Gastrocnemius medialis (tissue), 4 donors: ENCODE data around the gene DCN. TPM values are rescaled to one million over a fixed set of nuclear protein-coding genes. Genes with fewer than 3 reads are reported as not detected.
A peak's percentile ranks its signal among the peaks of the same experiment; 100 is the strongest.

Source experiments
- ATAC-seq, 2 donors: fragments of 150-250 bp; one replicate each; pipeline ENCODE4 v1.9.1; 2016
- DNase-seq, 2 donors: peaks; one replicate each; pipeline ENCODE4 v3.0.0-alpha.2; 2019
- H3K27ac ChIP-seq, 4 donors: fragments of 200-600 bp; sonication (generic); 1 replicate in 1 of 4; 2 replicates in 3 of 4; pipeline ENCODE4 v1.5.1; 2016 to 2018; ENCODE audit warnings: mild to moderate bottlenecking in 2 of 4, moderate library complexity in 1 of 4
- H3K27me3 ChIP-seq, 3 donors: fragments of 200-600 bp; sonication (generic) in 2 of 3; 1 replicate in 1 of 3; 2 replicates in 2 of 3; pipeline versions ENCODE4 v1.5.1 to v1.6.0; 2016 to 2019; ENCODE audit warnings: mild to moderate bottlenecking in 1 of 3, moderate library complexity in 1 of 3
- H3K36me3 ChIP-seq, 2 donors: fragments of 200-600 bp; sonication (generic) in 1 of 2; one replicate each; pipeline ENCODE4 v1.5.1; 2017 to 2018
- H3K4me1 ChIP-seq, 2 donors: fragments of 200-600 bp; sonication (generic) in 1 of 2; one replicate each; pipeline ENCODE4 v1.5.1; 2016 to 2017; ENCODE audit warnings: mild to moderate bottlenecking in 2 of 2
- H3K4me3 ChIP-seq, 4 donors: fragments of 200-600 bp; sonication (generic) in 3 of 4; 1 replicate in 1 of 4; 2 replicates in 3 of 4; pipeline ENCODE4 v1.5.1; 2016 to 2019; ENCODE audit warnings: mild to moderate bottlenecking in 2 of 4
- H3K9me3 ChIP-seq, 3 donors: fragments of 200-600 bp; sonication (generic) in 2 of 3; 1 replicate in 1 of 3; 2 replicates in 2 of 3; pipeline ENCODE4 v1.5.1; 2016 to 2019
- POLR2A ChIP-seq, 2 donors: fragments of 450-650 bp; IDR thresholded peaks; one replicate each; pipeline ENCODE4 v1.6.1; 2017; ENCODE audit warnings: antibody characterized with exemption in 2 of 2, mild to moderate bottlenecking in 2 of 2, moderate library complexity in 2 of 2
- in situ Hi-C, 4 donors: fragments of 200-750 bp; cut with MboI; loops; one replicate each; pipeline versions ENCODE4 v1.15.0 to v1.8.0; 2017; ENCODE audit warnings: low sequenced_read_pairs in 4 of 4
- intact Hi-C: fragments of 100-400 bp; cut with DNase I; formaldehyde crosslinking; loops from one replicate; pipeline ENCODE4 v1.15.1; 2023; ENCODE audit warnings: low total_unique reads
- total RNA-seq, 4 donors: library from RNA; depleted of rRNA; stranded (reverse); fragments of >200 nt; gene quantifications; one replicate each; pipeline versions ENCODE4 v1.1.0 to v1.2.3, GENCODE V29; 2016
- TF ChIP-seq, protein P1 (sequence below), 5 experiments: fragments of 450-650 bp in 3 of 5; fragments of 200-600 bp in 2 of 5; sonication (generic) in 2 of 5; IDR thresholded peaks in 4 of 5; conservative IDR thresholded peaks in 1 of 5; 1 replicate in 4 of 5; 2 replicates in 1 of 5; pipeline ENCODE4 v1.5.1; 2016 to 2019; ENCODE audit warnings: antibody characterized with exemption in 5 of 5, mild to moderate bottlenecking in 3 of 5, moderate library complexity in 3 of 5

DCN gene
- total RNA-seq, 4 donors from 2014 or later: 346 to 674 (median 611) TPM

- ATAC-seq: peak; percentile 49 to 53
- Histone ChIP-seq H3K36me3 (no peaks in the 10 kb centered on the region), H3K27me3 (no peaks in the 10 kb centered on the region), H3K4me3 (no peak overlapping the region), H3K4me1 (no peaks in the 10 kb centered on the region), H3K27ac (peak overlapping the region; percentile 4 to 43 (median 24)), H3K9me3 (no peaks in the 10 kb centered on the region)
- TF ChIP-seq POLR2A (IDR thresholded peaks at IDR 0.05): no peak
- TF ChIP-seq, protein P1, sequence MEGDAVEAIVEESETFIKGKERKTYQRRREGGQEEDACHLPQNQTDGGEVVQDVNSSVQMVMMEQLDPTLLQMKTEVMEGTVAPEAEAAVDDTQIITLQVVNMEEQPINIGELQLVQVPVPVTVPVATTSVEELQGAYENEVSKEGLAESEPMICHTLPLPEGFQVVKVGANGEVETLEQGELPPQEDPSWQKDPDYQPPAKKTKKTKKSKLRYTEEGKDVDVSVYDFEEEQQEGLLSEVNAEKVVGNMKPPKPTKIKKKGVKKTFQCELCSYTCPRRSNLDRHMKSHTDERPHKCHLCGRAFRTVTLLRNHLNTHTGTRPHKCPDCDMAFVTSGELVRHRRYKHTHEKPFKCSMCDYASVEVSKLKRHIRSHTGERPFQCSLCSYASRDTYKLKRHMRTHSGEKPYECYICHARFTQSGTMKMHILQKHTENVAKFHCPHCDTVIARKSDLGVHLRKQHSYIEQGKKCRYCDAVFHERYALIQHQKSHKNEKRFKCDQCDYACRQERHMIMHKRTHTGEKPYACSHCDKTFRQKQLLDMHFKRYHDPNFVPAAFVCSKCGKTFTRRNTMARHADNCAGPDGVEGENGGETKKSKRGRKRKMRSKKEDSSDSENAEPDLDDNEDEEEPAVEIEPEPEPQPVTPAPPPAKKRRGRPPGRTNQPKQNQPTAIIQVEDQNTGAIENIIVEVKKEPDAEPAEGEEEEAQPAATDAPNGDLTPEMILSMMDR (IDR thresholded peaks at IDR 0.05 in 4 of 5, conservative IDR thresholded peaks at IDR 0.05 in 1 of 5): no peak
- no peak for DNase-seq
- in situ Hi-C loops (no loop called here), intact Hi-C loops (no loop called here)
These were observed 41.8 kb upstream of the DCN start for GRCh38 chr12:91224401-91224800.

- DNase-seq (no peak), ATAC-seq (no peak)
- H3K4me3 ChIP-seq: no peak overlapping the region
These were observed 40.1 kb upstream of the DCN start for GRCh38 chr12:91222746-91223145.

GRCh38 chr12:91219919-91220318 is 37.3 kb upstream of the DCN start:
- no peaks in the 10 kb centered on the region for H3K36me3 ChIP-seq
- in situ Hi-C loops (no loop called here), intact Hi-C loops (loop anchor here (5.0 kb wide), 1 partner anchor 38 kb away; the partner anchor contains the start of gene DCN)

More at GRCh38 chr12:91222746-91223145, 40.1 kb upstream of the DCN start:
- TF ChIP-seq POLR2A (IDR thresholded peaks at IDR 0.05): no peak
- TF ChIP-seq, protein P1 (IDR thresholded peaks at IDR 0.05 in 4 of 5, conservative IDR thresholded peaks at IDR 0.05 in 1 of 5): no peak
- intact Hi-C loops: no loop called here
- Histone ChIP-seq H3K9me3 (no peaks in the 10 kb centered on the region), H3K4me1 (no peaks in the 10 kb centered on the region), H3K36me3 (no peaks in the 10 kb centered on the region), H3K27ac (peak overlapping the region in 2 of 4 donors; percentile 19 to 52), H3K27me3 (no peaks in the 10 kb centered on the region)
- in situ Hi-C loops: no loop called here

DNA sequence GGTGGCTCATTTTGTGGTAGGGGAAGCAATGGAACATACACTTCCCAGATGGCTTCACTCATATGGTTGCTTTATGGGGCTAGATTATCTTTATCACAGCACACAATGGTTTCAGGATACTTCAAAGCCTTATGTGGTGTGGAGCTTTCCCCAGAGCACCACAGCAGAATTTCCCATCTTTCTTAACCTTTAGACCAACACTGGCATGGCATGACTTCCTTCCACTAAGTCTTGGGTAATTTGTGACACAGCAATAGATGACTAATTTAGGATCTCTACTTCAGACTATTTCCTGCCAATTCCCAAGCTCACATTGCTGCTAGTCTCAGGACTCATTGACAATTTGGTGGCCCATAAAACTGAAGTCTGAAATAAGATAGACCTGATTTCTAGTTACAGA is 36.9 kb upstream of the DCN start:
- intact Hi-C loops: loop anchor here (5.0 kb wide), 1 partner anchor 37 kb away; the partner anchor contains the start of gene DCN
- no peak for DNase-seq
- in situ Hi-C loops: no loop called here
- no peaks in the 10 kb centered on the region for H3K36me3 ChIP-seq
- no peak overlapping the region for H3K4me3 ChIP-seq
- no peaks in the 10 kb centered on the region for H3K27me3 ChIP-seq
- no peak overlapping the region for H3K27ac ChIP-seq
- no peaks in the 10 kb centered on the region for H3K9me3 ChIP-seq
- no peak for ATAC-seq
- TF ChIP-seq POLR2A (IDR thresholded peaks at IDR 0.05): no peak
- TF ChIP-seq, protein P1 (IDR thresholded peaks at IDR 0.05 in 4 of 5, conservative IDR thresholded peaks at IDR 0.05 in 1 of 5): no peak
- H3K4me1 ChIP-seq: no peaks in the 10 kb centered on the region

More at GRCh38 chr12:91219919-91220318, 37.3 kb upstream of the DCN start:
- ATAC-seq (no peak), DNase-seq (no peak)
- H3K4me3 ChIP-seq: no peak overlapping the region
- no peak for TF ChIP-seq POLR2A (IDR thresholded peaks at IDR 0.05)
- TF ChIP-seq, protein P1 (IDR thresholded peaks at IDR 0.05 in 4 of 5, conservative IDR thresholded peaks at IDR 0.05 in 1 of 5): no peak
- no peaks in the 10 kb centered on the region for H3K27me3 ChIP-seq
- H3K9me3 ChIP-seq: no peaks in the 10 kb centered on the region
- H3K4me1 ChIP-seq: no peaks in the 10 kb centered on the region
- H3K27ac ChIP-seq: no peak overlapping the region

DNA sequence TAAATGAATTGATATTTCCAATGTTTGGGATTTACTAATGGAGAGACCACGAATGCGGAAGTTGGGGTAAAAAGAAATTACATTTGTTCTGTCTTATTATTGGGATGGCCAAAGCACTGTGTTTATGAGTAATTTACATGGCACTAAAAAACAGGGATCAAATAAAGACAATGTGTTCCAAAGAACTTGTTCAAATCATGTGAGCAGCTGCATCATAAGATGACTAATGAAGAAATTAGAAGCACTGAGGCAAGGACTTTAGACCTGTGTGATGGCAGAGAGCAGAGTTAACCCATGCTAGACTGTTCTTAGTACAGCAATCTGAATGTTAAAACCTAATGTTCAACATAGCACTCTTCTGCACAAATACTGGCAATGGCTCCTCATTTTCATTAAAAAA is 34.3 kb upstream of the DCN start:
- DNase-seq (no peak), ATAC-seq (peak; percentile 35 to 66)
- Histone ChIP-seq H3K27ac (peak overlapping the region in 3 of 4 donors; percentile 45 to 52 (median 50)), H3K4me1 (no peaks in the 10 kb centered on the region), H3K36me3 (no peaks in the 10 kb centered on the region), H3K27me3 (no peaks in the 10 kb centered on the region), H3K4me3 (no peak overlapping the region), H3K9me3 (no peaks in the 10 kb centered on the region)
- intact Hi-C loops: loop anchor here (5.0 kb wide), 1 partner anchor 35 kb away; the partner anchor contains the start of gene DCN
- in situ Hi-C loops: no loop called here
- TF ChIP-seq, protein P1 (IDR thresholded peaks at IDR 0.05 in 4 of 5, conservative IDR thresholded peaks at IDR 0.05 in 1 of 5): no peak
- TF ChIP-seq POLR2A (IDR thresholded peaks at IDR 0.05): no peak
